HepG2 (cell line): ENCODE measurements around the gene RBPJ. TPM values are rescaled to one million over a fixed set of nuclear protein-coding genes. Genes with fewer than 3 reads are reported as not detected.

Source experiments
- ATAC-seq: fragments of 200-7000 bp; cut with Tn5 transposase; 3 replicates; pipeline ENCODE4 v1.9.1; 2020; ENCODE audit warnings: mild to moderate bottlenecking, moderate library complexity
- BruUV-seq: library from RNA; stranded (reverse); fragments of 400-500 nt; replicated peaks from 2 replicates; lab custom pipeline; 2021; lab: Mats Ljungman, UMichigan
- CTCF ChIA-PET: fragments of 300-600 bp; formaldehyde crosslinking; extraction: SDS; loops from one replicate; lab custom pipeline; 2021; ENCODE audit warnings: low total read pairs, inconsistent platforms, low intra/inter-chr PET ratio; lab: Yijun Ruan, JAX
- POLR2A ChIA-PET: fragments of 350-600 bp; sonication (Branson Sonifier 250); formaldehyde crosslinking; loops from one replicate; lab custom pipeline; 2020; ENCODE audit warnings: antibody characterized with exemption, inconsistent platforms; lab: Yijun Ruan, JAX
- DNase-seq: peaks from one replicate; pipeline ENCODE4 v3.0.0-alpha.2; 2015; ENCODE audit warnings: low spot score
- FAIRE-seq: peaks from 3 replicates; lab custom pipeline; 2011; peaks lifted over from hg19 to GRCh38; lab: Jason Lieb, UNC
- H2AFZ ChIP-seq: one replicate; pipeline ENCODE4 v1.6.1; 2011; ENCODE audit warnings: low read length, inconsistent platforms
- H3K27ac ChIP-seq: fragments of 300-600 bp; 3 replicates; pipeline ENCODE4 v1.8.0; 2011; ENCODE audit warnings: mixed run types, mild to moderate bottlenecking, mixed read lengths, low read length, inconsistent platforms; ENCODE audit not compliant: insufficient read depth; ENCODE audit errors: extremely low read length
- H3K27me3 ChIP-seq, 2 experiments: fragments of 200-600 bp in 1 of 2; 2 replicates in 1 of 2; 3 replicates in 1 of 2; pipeline versions ENCODE4 v1.6.0 to v1.8.0; 2011; ENCODE audit warnings: low read length in 2 of 2, mild to moderate bottlenecking in 2 of 2, moderate library complexity in 2 of 2, inconsistent platforms in 1 of 2; ENCODE audit not compliant: insufficient read depth in 2 of 2, control insufficient read depth in 1 of 2
- H3K36me3 ChIP-seq, 2 experiments: fragments of 200-600 bp in 1 of 2; replicated peaks in 1 of 2; 2 replicates in 1 of 2; 3 replicates in 1 of 2; pipeline versions ENCODE4 v1.5.1 to v1.8.0; 2011; ENCODE audit warnings: low read length in 2 of 2, inconsistent platforms in 1 of 2; ENCODE audit not compliant: insufficient read depth in 2 of 2, control insufficient read depth in 1 of 2
- H3K4me1 ChIP-seq: 2 replicates; pipeline ENCODE4 v1.5.1; 2012; ENCODE audit warnings: low read length, inconsistent platforms; ENCODE audit not compliant: insufficient read depth
- H3K4me2 ChIP-seq: 2 replicates; pipeline ENCODE4 v1.6.0; 2011; ENCODE audit warnings: low read depth, low read length, inconsistent platforms
- H3K4me3 ChIP-seq, 3 experiments: fragments of 200-600 bp in 1 of 3; sonication (generic), shearing (Covaris generic) in 1 of 3; replicated peaks in 1 of 3; 2 replicates each; pipeline ENCODE4 v1.5.1; 2011 to 2016; ENCODE audit warnings: low read length in 3 of 3, inconsistent platforms in 2 of 3, low read depth in 2 of 3, mild to moderate bottlenecking in 2 of 3, control low read depth in 1 of 3, mixed read lengths in 1 of 3; ENCODE audit not compliant: insufficient read depth in 1 of 3
- H3K79me2 ChIP-seq: one replicate; pipeline ENCODE4 v1.6.1; 2011; ENCODE audit warnings: low read length, inconsistent platforms; ENCODE audit not compliant: insufficient read depth
- H3K9ac ChIP-seq: 2 replicates; pipeline ENCODE4 v1.6.0; 2011; ENCODE audit warnings: mild to moderate bottlenecking, low read depth, low read length, inconsistent platforms; ENCODE audit not compliant: insufficient read depth
- H3K9me3 ChIP-seq: 2 replicates; pipeline ENCODE4 v1.5.1; 2012; ENCODE audit warnings: mild to moderate bottlenecking, low read length
- H4K20me1 ChIP-seq: 2 replicates; pipeline ENCODE4 v1.6.0; 2011; ENCODE audit warnings: inconsistent platforms, mild to moderate bottlenecking, low read length, moderate library complexity; ENCODE audit not compliant: insufficient read depth
- KLF15 ChIP-seq: sonication (generic); formaldehyde crosslinking; IDR thresholded peaks from 2 replicates; pipeline ENCODE4 v1.8.1; 2023; ENCODE audit warnings: borderline replicate concordance, mild to moderate bottlenecking, inconsistent platforms, missing genetic modification reagents, mixed read lengths
- MATR3 ChIP-seq: sonication (generic); formaldehyde crosslinking; IDR thresholded peaks from 2 replicates; pipeline ENCODE4 v1.4.0; 2020; ENCODE audit warnings: missing genetic modification reagents
- ONECUT2 ChIP-seq: sonication (generic); formaldehyde crosslinking; IDR thresholded peaks from 2 replicates; pipeline ENCODE4 v1.4.0; 2020; ENCODE audit warnings: missing genetic modification reagents
- ZNF44 ChIP-seq: sonication (generic); formaldehyde crosslinking; IDR thresholded peaks from 2 replicates; pipeline ENCODE4 v1.5.1; 2020; ENCODE audit warnings: mild to moderate bottlenecking, missing genetic modification reagents
- ZNF556 ChIP-seq: sonication (generic); formaldehyde crosslinking; IDR thresholded peaks from 2 replicates; pipeline ENCODE4 v1.4.0; 2020; ENCODE audit warnings: mild to moderate bottlenecking, missing genetic modification reagents, borderline replicate concordance
- ZNF850 ChIP-seq: sonication (generic); formaldehyde crosslinking; conservative IDR thresholded peaks from 2 replicates; pipeline ENCODE4 v1.9.0; 2021; ENCODE audit warnings: mild to moderate bottlenecking, missing genetic modification reagents
- WGBS: methylation state at CpG from one replicate; pipeline ENCODE4 v1.1.6; 2017; ENCODE audit warnings: low lambda C conversion rate; 5-methylcytosine and 5-hydroxymethylcytosine counted together
- in situ Hi-C: cut with HindIII; loops from 2 replicates; pipeline ENCODE4 v1.10.0; 2017; ENCODE audit warnings: low pct_unique_long_range_greater_than_20kb; ENCODE audit not compliant: extremely low pct_ligation_motif_present
- intact Hi-C: fragments of 100-400 bp; cut with micrococcal nuclease; formaldehyde crosslinking; loops from one replicate; pipeline ENCODE4 v1.10.0; 2022; ENCODE audit not compliant: unreplicated experiment
- polyA plus RNA-seq, 8 experiments: library from polyadenylated mRNA; depleted of rRNA in 3 of 8; stranded (reverse) in 7 of 8; unstranded in 1 of 8; fragments of >200 nt; fragmentation: Illumina TruSeq in 4 of 8; extraction: Trizol in 4 of 8; gene quantifications; 2 replicates each; pipeline versions ENCODE4 v1.2.1 to v1.2.3, GENCODE V29; 2011 to 2016; ENCODE audit warnings: low read depth in 4 of 8, missing spikeins in 1 of 8, mixed read lengths in 1 of 8; ENCODE audit not compliant: insufficient read depth in 1 of 8
- total RNA-seq, 5 experiments: library from RNA; depleted of rRNA; stranded (reverse); fragments of >200 nt; fragmentation: Illumina TruSeq; extraction: Trizol; gene quantifications; 2 replicates each; pipeline ENCODE4 v1.2.3, GENCODE V29; 2016; ENCODE audit warnings: low read depth in 1 of 5
- TF ChIP-seq, protein P1 (sequence below): sonication (generic); formaldehyde crosslinking; IDR thresholded peaks from 2 replicates; pipeline ENCODE4 v1.8.0; 2022; ENCODE audit warnings: low read depth, missing genetic modification reagents
- TF ChIP-seq, protein P2 (sequence below): sonication (generic); formaldehyde crosslinking; IDR thresholded peaks from 2 replicates; pipeline ENCODE4 v1.4.0; 2020; ENCODE audit warnings: missing genetic modification reagents
- TF ChIP-seq, protein P3 (sequence below): sonication (generic); formaldehyde crosslinking; IDR thresholded peaks from 2 replicates; pipeline ENCODE4 v1.4.0; 2020; ENCODE audit warnings: missing genetic modification reagents

Gene RBPJ
- total and polyA plus RNA-seq, 2 of the 13 experiments (the other 11 are each of a cell fraction or from before 2014, with no cell fraction given): 25.9 to 33.2 TPM

DNA sequence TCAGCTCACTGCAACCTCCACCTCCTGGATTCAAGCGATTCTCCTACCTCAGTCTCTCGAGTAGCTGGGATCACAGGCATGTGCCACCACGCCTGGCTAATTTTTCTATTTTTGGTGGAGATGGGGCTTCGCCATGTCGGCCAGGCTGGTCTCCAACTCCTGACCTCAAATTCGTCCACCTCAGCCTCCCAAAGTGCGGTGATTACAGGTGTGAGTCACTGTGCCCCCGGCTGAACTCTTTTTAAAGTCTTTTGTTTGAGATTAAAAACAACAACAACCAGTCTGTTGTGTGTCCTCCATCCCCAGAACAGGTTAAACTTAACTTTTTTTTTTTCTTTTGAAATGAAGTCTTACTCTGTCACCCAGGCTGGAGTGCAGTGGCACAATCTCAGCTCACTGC, 36.3 kb upstream of the RBPJ start:
- FAIRE-seq: no peak
- ChIA-PET POLR2A (no interaction called here), CTCF (no interaction called here)
- Histone ChIP-seq H3K36me3 (no peaks in the 10 kb centered on the region), H3K79me2 (no peaks in the 10 kb centered on the region), H4K20me1 (no peaks in the 10 kb centered on the region), H3K9ac (no peak overlapping the region), H3K4me3 (no peak overlapping the region), H3K4me1 (no peaks in the 10 kb centered on the region), H3K27me3 (no peaks in the 10 kb centered on the region), H3K27ac (no peak overlapping the region), H3K9me3 (no peaks in the 10 kb centered on the region), H2AFZ (no peak overlapping the region), H3K4me2 (no peak overlapping the region)
- no TSS peak for BruUV-seq
- intact Hi-C loops: no loop called here
- WGBS: 34% methylated on average over 8 of the region's 8 CpGs
- in situ Hi-C loops: no loop called here
- TF ChIP-seq, protein P1, sequence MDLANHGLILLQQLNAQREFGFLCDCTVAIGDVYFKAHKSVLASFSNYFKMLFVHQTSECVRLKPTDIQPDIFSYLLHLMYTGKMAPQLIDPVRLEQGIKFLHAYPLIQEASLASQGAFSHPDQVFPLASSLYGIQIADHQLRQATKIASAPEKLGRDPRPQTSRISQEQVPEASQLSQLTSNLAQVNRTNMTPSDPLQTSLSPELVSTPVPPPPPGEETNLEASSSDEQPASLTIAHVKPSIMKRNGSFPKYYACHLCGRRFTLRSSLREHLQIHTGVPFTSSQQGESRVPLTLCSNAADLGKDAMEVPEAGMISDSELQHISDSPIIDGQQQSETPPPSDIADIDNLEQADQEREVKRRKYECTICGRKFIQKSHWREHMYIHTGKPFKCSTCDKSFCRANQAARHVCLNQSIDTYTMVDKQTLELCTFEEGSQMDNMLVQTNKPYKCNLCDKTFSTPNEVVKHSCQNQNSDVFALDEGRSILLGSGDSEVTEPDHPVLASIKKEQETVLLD: no peak
- ATAC-seq: no peak
- DNase-seq: no peak

DNA sequence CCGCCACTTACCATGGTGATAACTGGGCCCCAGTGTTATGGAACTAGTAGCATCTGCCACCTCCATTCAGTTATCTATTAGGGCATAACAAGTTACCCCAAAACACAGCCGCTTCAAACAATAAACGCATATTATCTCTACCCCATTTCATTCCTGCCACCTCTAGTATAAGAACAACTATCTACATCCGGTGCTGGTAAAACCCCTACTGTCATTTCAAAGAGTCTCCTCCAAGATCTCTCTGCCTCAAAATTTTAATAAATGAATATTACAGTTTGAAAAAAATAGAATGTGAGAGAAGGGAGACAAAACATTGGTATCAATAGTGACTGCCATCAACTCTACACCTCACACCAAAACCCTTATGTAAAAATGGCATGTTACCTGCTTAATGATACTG, 35.5 kb upstream of the RBPJ start:
- WGBS: 69% methylated on average over 4 of the region's 4 CpGs
- intact Hi-C loops: no loop called here
- FAIRE-seq: no peak
- TF ChIP-seq ZNF44 (no peak), ONECUT2 (CRISPR knock-in tag) (no peak), MATR3 (CRISPR knock-in tag) (no peak), ZNF556 (CRISPR knock-in tag) (no peak), KLF15 (CRISPR knock-in tag) (no peak), ZNF850 (CRISPR knock-in tag) (no peak)
- TF ChIP-seq, protein P2, sequence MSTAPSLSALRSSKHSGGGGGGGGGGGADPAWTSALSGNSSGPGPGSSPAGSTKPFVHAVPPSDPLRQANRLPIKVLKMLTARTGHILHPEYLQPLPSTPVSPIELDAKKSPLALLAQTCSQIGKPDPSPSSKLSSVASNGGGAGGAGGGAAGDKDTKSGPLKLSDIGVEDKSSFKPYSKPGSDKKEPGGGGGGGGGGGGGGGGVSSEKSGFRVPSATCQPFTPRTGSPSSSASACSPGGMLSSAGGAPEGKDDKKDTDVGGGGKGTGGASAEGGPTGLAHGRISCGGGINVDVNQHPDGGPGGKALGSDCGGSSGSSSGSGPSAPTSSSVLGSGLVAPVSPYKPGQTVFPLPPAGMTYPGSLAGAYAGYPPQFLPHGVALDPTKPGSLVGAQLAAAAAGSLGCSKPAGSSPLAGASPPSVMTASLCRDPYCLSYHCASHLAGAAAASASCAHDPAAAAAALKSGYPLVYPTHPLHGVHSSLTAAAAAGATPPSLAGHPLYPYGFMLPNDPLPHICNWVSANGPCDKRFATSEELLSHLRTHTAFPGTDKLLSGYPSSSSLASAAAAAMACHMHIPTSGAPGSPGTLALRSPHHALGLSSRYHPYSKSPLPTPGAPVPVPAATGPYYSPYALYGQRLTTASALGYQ (CRISPR knock-in tag): no peak
- TF ChIP-seq, protein P3, sequence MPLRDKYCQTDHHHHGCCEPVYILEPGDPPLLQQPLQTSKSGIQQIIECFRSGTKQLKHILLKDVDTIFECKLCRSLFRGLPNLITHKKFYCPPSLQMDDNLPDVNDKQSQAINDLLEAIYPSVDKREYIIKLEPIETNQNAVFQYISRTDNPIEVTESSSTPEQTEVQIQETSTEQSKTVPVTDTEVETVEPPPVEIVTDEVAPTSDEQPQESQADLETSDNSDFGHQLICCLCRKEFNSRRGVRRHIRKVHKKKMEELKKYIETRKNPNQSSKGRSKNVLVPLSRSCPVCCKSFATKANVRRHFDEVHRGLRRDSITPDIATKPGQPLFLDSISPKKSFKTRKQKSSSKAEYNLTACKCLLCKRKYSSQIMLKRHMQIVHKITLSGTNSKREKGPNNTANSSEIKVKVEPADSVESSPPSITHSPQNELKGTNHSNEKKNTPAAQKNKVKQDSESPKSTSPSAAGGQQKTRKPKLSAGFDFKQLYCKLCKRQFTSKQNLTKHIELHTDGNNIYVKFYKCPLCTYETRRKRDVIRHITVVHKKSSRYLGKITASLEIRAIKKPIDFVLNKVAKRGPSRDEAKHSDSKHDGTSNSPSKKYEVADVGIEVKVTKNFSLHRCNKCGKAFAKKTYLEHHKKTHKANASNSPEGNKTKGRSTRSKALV: no peak
- Histone ChIP-seq H3K9me3 (no peaks in the 10 kb centered on the region), H3K36me3 (no peaks in the 10 kb centered on the region), H3K27me3 (no peaks in the 10 kb centered on the region), H3K9ac (no peak overlapping the region), H4K20me1 (no peaks in the 10 kb centered on the region), H3K27ac (no peak overlapping the region), H3K4me3 (no peak overlapping the region), H2AFZ (no peak overlapping the region), H3K4me1 (no peaks in the 10 kb centered on the region), H3K4me2 (no peak overlapping the region), H3K79me2 (no peaks in the 10 kb centered on the region)
- DNase-seq: no peak
- in situ Hi-C loops: no loop called here
- ChIA-PET POLR2A (no interaction called here), CTCF (no interaction called here)
- no peak for ATAC-seq
- no TSS peak for BruUV-seq
